Right ventricle myocardium inferior (tissue), 1 donor: Measurements from ENCODE around the gene SOX2. TPM values are rescaled to one million over a fixed set of nuclear protein-coding genes. Genes with fewer than 3 reads are reported as not detected.
"Not testable (repeated sequence)": the region's sequence is repeated elsewhere in the genome, so short reads cannot be mapped to it uniquely, and the experiment has no call there.

Experiments used
- ATAC-seq: fragments of 200-7000 bp; cut with Tn5 transposase; one replicate; pipeline ENCODE4 v1.9.1; 2020; ENCODE audit warnings: mild to moderate bottlenecking, moderate library complexity
- DNase-seq: peaks from one replicate; pipeline ENCODE4 v3.0.0; 2021; ENCODE audit errors: missing footprints
- intact Hi-C: fragments of 100-400 bp; cut with DNase I; formaldehyde crosslinking; loops from one replicate; pipeline ENCODE4 v1.11.0; 2022
- total RNA-seq: library from RNA; stranded (reverse); fragmentation: NEBNext Ultra II Directional; extraction: Animal tissue kit (Norgen Biotek cat#: 25700); gene quantifications from one replicate; pipeline ENCODE4 v1.2.1, GENCODE V29; 2021
- donor health status: DM: no; HTN: yes; CAD: no; lungs with severe emphysema.

The SOX2 gene
- total RNA-seq, 1 donor from 2014 or later, result 0.27 TPM

GRCh38 chr3:181730934-181731333 lies 19.2 kb downstream of the SOX2 start:
- DNase-seq (no peak), ATAC-seq (no peak)
- intact Hi-C loops, result no loop called here

- ATAC-seq (no peak), DNase-seq (no peak)
- intact Hi-C loops, result no loop called here
These were observed 24.2 kb downstream of the SOX2 start for GRCh38 chr3:181735911-181736310.

GRCh38 chr3:181738551-181738950 lies 26.8 kb downstream of the SOX2 start:
- ATAC-seq, result no peak
- intact Hi-C loops, result no loop called here
- DNase-seq, result no peak

GRCh38 chr3:181739628-181740027 lies 27.9 kb downstream of the SOX2 start:
- intact Hi-C loops, result no loop called here
- DNase-seq (no peak), ATAC-seq (no peak)

- DNase-seq (no peak), ATAC-seq (no peak)
- intact Hi-C loops, result no loop called here
These were observed 29.7 kb downstream of the SOX2 start for GRCh38 chr3:181741417-181741816.

- no peak for DNase-seq
- intact Hi-C loops, result no loop called here
- no peak for ATAC-seq
These were observed 40.5 kb downstream of the SOX2 start for GRCh38 chr3:181752202-181752671.

- intact Hi-C loops, result no loop called here
- no peak for ATAC-seq
These were observed 41.7 kb downstream of the SOX2 start for GRCh38 chr3:181753391-181753790.

GRCh38 chr3:181755959-181756358 lies 44.2 kb downstream of the SOX2 start:
- intact Hi-C loops, result no loop called here
- no peak for ATAC-seq
- DNase-seq, result no peak

More at GRCh38 chr3:181753391-181753790, 41.7 kb downstream of the SOX2 start:
- DNase-seq, result no peak

- intact Hi-C loops, result no loop called here
- DNase-seq, result no peak
- ATAC-seq, result no peak
These were observed 45.0 kb downstream of the SOX2 start for GRCh38 chr3:181756645-181757297.

GRCh38 chr3:181757694-181758306 lies 46.1 kb downstream of the SOX2 start:
- ATAC-seq (no peak), DNase-seq (no peak)
- intact Hi-C loops, result no loop called here

GRCh38 chr3:181761906-181762305 lies 50.2 kb downstream of the SOX2 start:
- ATAC-seq (no peak), DNase-seq (no peak)
- intact Hi-C loops, result no loop called here

GRCh38 chr3:181764033-181764432 lies 52.3 kb downstream of the SOX2 start:
- intact Hi-C loops, DNase-seq, ATAC-seq: not testable (repeated sequence)
